GM20000 (cell line): Measurements from ENCODE around the gene TPRG1.

ENCODE experiments used
- DNase-seq: peaks from one replicate; pipeline ENCODE4 v3.0.0; 2012; ENCODE audit warnings: low spot score
- CTCF ChIP-seq: IDR thresholded peaks from 2 replicates; pipeline ENCODE4 v1.5.1; 2012; ENCODE audit warnings: mild to moderate bottlenecking, control low read depth; ENCODE audit errors: extremely low read depth, missing control alignments

Gene TPRG1

GRCh38 chr3:189303584-189303983 is 131.8 kb downstream of the TPRG1 start:
- TF ChIP-seq CTCF = no peak
- DNase-seq = no peak

- no peak for TF ChIP-seq CTCF
- DNase-seq = no peak
Measured at GRCh38 chr3:189304465-189305351, 132.9 kb downstream of the TPRG1 start.

GRCh38 chr3:189305412-189305811 is 133.6 kb downstream of the TPRG1 start:
- no peak for TF ChIP-seq CTCF
- peak; percentile 41 for DNase-seq

- peak; percentile 9 for DNase-seq
- no peak for TF ChIP-seq CTCF
Measured at GRCh38 chr3:189307963-189308362, 136.2 kb downstream of the TPRG1 start.

GRCh38 chr3:189308608-189309007 is 136.8 kb downstream of the TPRG1 start:
- no peak for DNase-seq
- no peak for TF ChIP-seq CTCF

- no peak for DNase-seq
Measured at GRCh38 chr3:189309400-189309975, 137.7 kb downstream of the TPRG1 start.

More at GRCh38 chr3:189309400-189309975, 137.7 kb downstream of the TPRG1 start:
- TF ChIP-seq CTCF = no peak
